ENCODE data around the gene FURIN. TPM values are rescaled to one million over a fixed set of nuclear protein-coding genes. Genes with fewer than 3 reads are reported as not detected.

Gene FURIN
- total RNA-seq, 1 experiment from 2014 or later: 35.1 TPM

DNA sequence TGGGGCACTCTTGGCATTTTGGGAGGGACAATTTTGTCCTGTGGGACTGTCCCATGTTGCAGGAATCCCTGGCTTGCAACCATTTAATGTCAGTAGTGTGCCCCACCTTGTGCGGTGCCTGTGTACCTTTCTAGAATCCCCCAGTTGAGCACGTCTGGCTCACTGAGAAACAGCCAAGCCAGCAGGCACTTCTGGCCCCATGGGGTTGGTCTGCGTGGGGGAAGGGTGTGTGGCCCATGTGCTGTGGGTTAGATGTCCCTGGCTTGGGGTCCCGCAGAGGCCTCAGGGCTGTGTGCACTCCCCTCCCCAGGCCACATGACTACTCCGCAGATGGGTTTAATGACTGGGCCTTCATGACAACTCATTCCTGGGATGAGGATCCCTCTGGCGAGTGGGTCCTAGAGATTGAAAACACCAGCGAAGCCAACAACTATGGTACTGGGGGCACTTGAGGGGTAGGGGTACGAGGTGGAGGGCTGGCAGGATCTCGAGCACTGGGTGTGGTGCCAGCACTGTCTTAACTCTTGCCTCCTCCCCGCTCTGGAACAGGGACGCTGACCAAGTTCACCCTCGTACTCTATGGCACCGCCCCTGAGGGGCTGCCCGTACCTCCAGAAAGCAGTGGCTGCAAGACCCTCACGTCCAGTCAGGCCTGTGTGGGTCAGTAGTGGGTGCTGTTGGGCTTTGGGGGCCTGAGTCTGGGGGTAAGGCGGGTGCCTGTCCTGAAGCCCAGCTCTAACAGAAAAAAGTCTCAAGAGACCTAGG is 12.2 kb downstream of the FURIN start:
- H3K4me2 ChIP-seq (ENCODE audit: insufficient read depth, insufficient read length, low read length): no peak overlapping the region
- Mint-ChIP-seq H3K27ac (no peak overlapping the region), H3K27me3 (ENCODE audit: low read depth) (no peaks in the 10 kb centered on the region), H3K4me1 (peaks cover 10 to 16% of the 10 kb centered on the region in 2 experiments), H3K9me3 (no peaks in the 10 kb centered on the region), H3K4me3 (no peak overlapping the region), H3K36me3 (ENCODE audit: insufficient read depth in 1 of 3, low read depth in 3 of 3) (peaks cover 20 to 44% (median 33%) of the 10 kb centered on the region in 3 experiments; a peak in 6 of 7 replicates)
- no peak overlapping the region for H2BK120ac ChIP-seq (ENCODE audit: low read depth, low read length, poor library complexity, severe bottlenecking)
- no peak overlapping the region for H3T11ph ChIP-seq (ENCODE audit: low read length)
- peaks cover 7% of the 10 kb centered on the region for H3K23me2 ChIP-seq (ENCODE audit: insufficient read length, low read depth, low read length, poor library complexity, severe bottlenecking)
- TF ChIP-seq CTCF (conservative IDR thresholded peaks at IDR 0.05): no peak
- no peak overlapping the region for H3K4ac ChIP-seq (ENCODE audit: low read depth, low read length)
- H2BK5ac ChIP-seq (ENCODE audit: insufficient read length, low read length): no peak overlapping the region
- no CpG with 5 or more reads among the region's 16 CpGs for WGBS (ENCODE audit: extremely low coverage, insufficient read length, low lambda C conversion rate)
- no peak overlapping the region for H2BK15ac ChIP-seq (ENCODE audit: low read depth, low read length)
- no peak overlapping the region for H3K9ac ChIP-seq (ENCODE audit: extremely low read depth, insufficient read length, low read length)
- no peak overlapping the region for H3K56ac ChIP-seq (ENCODE audit: insufficient read length, low read depth, low read length)
- no peak for DNase-seq
- H3K23ac ChIP-seq (ENCODE audit: insufficient read length, low read depth, low read length): no peak overlapping the region
- no peaks in the 10 kb centered on the region for H3K9me3 ChIP-seq (ENCODE audit: control insufficient read depth, low read depth, low read length)
- no peak overlapping the region for H4K5ac ChIP-seq (ENCODE audit: insufficient read length, low read depth, low read length)
- H2BK20ac ChIP-seq (ENCODE audit: low read depth, low read length, poor library complexity, severe bottlenecking): no peak overlapping the region
- H4K8ac ChIP-seq (replicated peaks; ENCODE audit: insufficient read length, low read depth, low read length): no peak overlapping the region
- H4K20me1 ChIP-seq (ENCODE audit: control insufficient read depth, insufficient read depth, insufficient read length): no peaks in the 10 kb centered on the region
- no peak overlapping the region for H3K27ac ChIP-seq (ENCODE audit: insufficient read length, low read depth, low read length)
- no peaks in the 10 kb centered on the region for H3K27me3 ChIP-seq (ENCODE audit: insufficient read depth, low read length)
- no peak overlapping the region for H2BK12ac ChIP-seq (ENCODE audit: insufficient read length, low read depth, low read length)
- H3K14ac ChIP-seq (ENCODE audit: insufficient read depth, low read length): no peak overlapping the region
- H3K18ac ChIP-seq (ENCODE audit: insufficient read length, low read depth, low read length): no peak overlapping the region
- H4K91ac ChIP-seq (ENCODE audit: insufficient read length, low read depth, low read length): no peak overlapping the region
- no peak overlapping the region for H2AK5ac ChIP-seq (ENCODE audit: insufficient read length, low read length)
- H3K79me1 ChIP-seq (ENCODE audit: insufficient read depth, low read depth, low read length, poor library complexity, severe bottlenecking): no peaks in the 10 kb centered on the region
- no peaks in the 10 kb centered on the region for H3K79me2 ChIP-seq (ENCODE audit: insufficient read depth, low read length)
- no peaks in the 10 kb centered on the region for H3K4me1 ChIP-seq (ENCODE audit: insufficient read depth, low read length)
- no peak overlapping the region for H2AFZ ChIP-seq (ENCODE audit: low read length)
